ENCODE data around the gene MRPL40. TPM values are rescaled to one million over a fixed set of nuclear protein-coding genes. Genes with fewer than 3 reads are reported as not detected.

Gene MRPL40
- total and polyA plus RNA-seq, 2 of the 13 experiments (the other 11 are each of a cell fraction or from before 2014, with no cell fraction given), result 42.7 to 79.7 TPM

DNA sequence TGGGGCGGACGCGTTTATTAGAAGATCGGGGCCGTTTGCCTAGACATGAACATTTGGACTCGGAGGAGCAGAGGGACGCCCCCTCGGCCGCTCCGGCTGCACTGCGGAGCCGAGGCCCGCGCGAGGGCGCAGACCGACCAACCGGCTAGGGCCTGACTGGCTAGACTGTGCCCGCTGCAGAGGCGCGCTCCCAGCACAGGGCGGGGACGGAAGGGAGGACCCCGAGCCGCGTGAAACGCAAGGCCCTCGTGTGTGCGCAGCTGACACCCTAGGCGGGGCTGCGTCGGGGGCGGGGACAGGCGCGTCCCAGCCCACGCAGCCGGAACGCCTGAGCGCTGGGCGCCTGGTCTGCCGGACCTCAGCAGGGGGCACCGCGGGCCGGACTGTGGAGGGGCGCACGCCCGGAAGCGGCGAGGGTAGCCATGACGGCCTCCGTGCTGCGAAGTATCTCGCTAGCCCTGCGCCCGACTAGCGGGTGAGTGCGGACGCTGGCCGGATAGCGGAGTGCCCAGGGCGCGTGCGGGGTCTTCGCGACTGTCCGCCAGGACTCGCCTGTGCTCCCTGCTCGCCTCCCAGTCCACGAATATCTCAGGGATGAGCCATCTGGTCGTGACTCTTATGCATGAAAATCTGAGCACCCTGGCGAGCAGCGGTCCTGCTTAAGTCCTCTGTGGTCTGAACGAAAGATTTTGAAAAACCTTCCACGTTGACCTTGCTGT is at the start of gene MRPL40 (continued):
- no peak for TF ChIP-seq HNF1A (IDR thresholded peaks at IDR 0.05; ENCODE audit: low read depth)
- peak; percentile 84 for TF ChIP-seq HNF1A (CRISPR knock-in tag; IDR thresholded peaks at IDR 0.05; ENCODE audit: borderline replicate concordance)
- no peak for TF ChIP-seq ZNF646 (CRISPR knock-in tag; IDR thresholded peaks at IDR 0.05)
- peak; percentile 96 for TF ChIP-seq ASH2L (IDR thresholded peaks at IDR 0.05; ENCODE audit: insufficient read length, low read depth, low read length)
- peak; percentile 94 for TF ChIP-seq ZNF670 (CRISPR knock-in tag; IDR thresholded peaks at IDR 0.05; ENCODE audit: borderline replicate concordance)
- peak; percentile 89 for TF ChIP-seq SKI (IDR thresholded peaks at IDR 0.05; ENCODE audit: partially characterized antibody)
- TF ChIP-seq EED (CRISPR knock-in tag; IDR thresholded peaks at IDR 0.05), result peak; percentile 87
- no peak for TF ChIP-seq CHD4 (IDR thresholded peaks at IDR 0.05; ENCODE audit: borderline replicate concordance, low read length)
- TF ChIP-seq HINFP (CRISPR knock-in tag; IDR thresholded peaks at IDR 0.05; ENCODE audit: low read depth), result peak; percentile 91
- TF ChIP-seq ZNF367 (CRISPR knock-in tag; IDR thresholded peaks at IDR 0.05; ENCODE audit: borderline replicate concordance), result no peak; the same call in 1 of the 2 replicates
- TF ChIP-seq ZFP36 (IDR thresholded peaks at IDR 0.05; ENCODE audit: borderline replicate concordance, low read depth, low read length, partially characterized antibody), result no peak
- TF ChIP-seq SIX4 (CRISPR knock-in tag; IDR thresholded peaks at IDR 0.05), result 0 out of 2 replicates have a peak, but pooled peaks have one; percentile 78
- TF ChIP-seq ERF (CRISPR knock-in tag; IDR thresholded peaks at IDR 0.05), result peak; percentile 99
- peak; percentile 94 for TF ChIP-seq TFAP4 (IDR thresholded peaks at IDR 0.05; ENCODE audit: borderline replicate concordance, low read depth)
- peak; percentile 83; the same call in 1 of the 2 replicates for TF ChIP-seq GLI4 (CRISPR knock-in tag; IDR thresholded peaks at IDR 0.05; ENCODE audit: borderline replicate concordance)
